SK-N-SH (cell line): ENCODE measurements around the gene LRP10. TPM values are rescaled to one million over a fixed set of nuclear protein-coding genes. Genes with fewer than 3 reads are reported as not detected.

ENCODE experiments used
- CTCF ChIA-PET: fragments of 300-600, 350-600 bp; formaldehyde crosslinking; extraction: SDS; loops from one replicate; lab custom pipeline; 2021; lab: Yijun Ruan, JAX
- POLR2A ChIA-PET: fragments of 350-600 bp; sonication (Branson Sonifier 250); formaldehyde crosslinking; extraction: SDS; loops from one replicate; lab custom pipeline; 2020; ENCODE audit warnings: antibody characterized with exemption, inconsistent platforms; lab: Yijun Ruan, JAX
- DNase-seq: peaks from one replicate; pipeline ENCODE4 v3.0.0; 2012
- H2AFZ ChIP-seq: fragments of 200-600 bp; sonication (generic); 2 replicates; pipeline ENCODE4 v1.8.1; 2016; ENCODE audit warnings: antibody characterized with exemption, mild to moderate bottlenecking, low read depth
- H3F3A ChIP-seq: fragments of 200-600 bp; sonication (generic); replicated peaks from 2 replicates; pipeline ENCODE3; 2016; ENCODE audit warnings: antibody characterized with exemption, mild to moderate bottlenecking; ENCODE audit not compliant: insufficient read depth
- H3K27ac ChIP-seq, 2 experiments: fragments of 200-500 bp in 1 of 2; fragments of 200-600 bp in 1 of 2; sonication (Bioruptor generic) in 1 of 2; sonication (generic), shearing (Covaris generic) in 1 of 2; 2 replicates each; pipeline versions ENCODE4 v1.5.1 to v1.6.1; 2014 to 2016; ENCODE audit warnings: low read depth in 2 of 2, inconsistent platforms in 1 of 2, low read length in 1 of 2, mild to moderate bottlenecking in 1 of 2, mixed read lengths in 1 of 2
- H3K27me3 ChIP-seq: fragments of 200-600 bp; sonication (generic), shearing (Covaris generic); 2 replicates; pipeline ENCODE4 v1.6.1; 2016; ENCODE audit warnings: mixed run types; ENCODE audit not compliant: insufficient read depth
- H3K36me3 ChIP-seq, 2 experiments: fragments of 200-500 bp in 1 of 2; fragments of 200-600 bp in 1 of 2; sonication (Bioruptor generic) in 1 of 2; sonication (generic) in 1 of 2; replicated peaks in 1 of 2; 2 replicates each; pipeline versions ENCODE3 to v1.5.1; 2014 to 2016; ENCODE audit warnings: low read length in 1 of 2, mild to moderate bottlenecking in 1 of 2; ENCODE audit not compliant: insufficient read depth in 2 of 2, control insufficient read depth in 1 of 2
- H3K4me1 ChIP-seq, 2 experiments: fragments of 200-500 bp in 1 of 2; fragments of 200-600 bp in 1 of 2; sonication (Bioruptor generic) in 1 of 2; sonication (generic), shearing (Covaris generic) in 1 of 2; 2 replicates each; pipeline versions ENCODE4 v1.5.1 to v1.6.1; 2014 to 2016; ENCODE audit warnings: low read depth in 1 of 2, low read length in 1 of 2, mixed run types in 1 of 2; ENCODE audit not compliant: insufficient read depth in 2 of 2, control insufficient read depth in 1 of 2
- H3K4me2 ChIP-seq: fragments of 200-600 bp; sonication (generic), shearing (Covaris generic); 2 replicates; pipeline ENCODE4 v1.6.1; 2017; ENCODE audit warnings: mixed run types
- H3K4me3 ChIP-seq, 2 experiments: fragments of 200-500 bp in 1 of 2; fragments of 200-600 bp in 1 of 2; sonication (Bioruptor generic) in 1 of 2; sonication (generic), shearing (Covaris generic) in 1 of 2; 2 replicates each; pipeline versions ENCODE4 v1.5.1 to v1.8.1; 2014 to 2016; ENCODE audit warnings: low read depth in 2 of 2, inconsistent platforms in 1 of 2, low read length in 1 of 2, mild to moderate bottlenecking in 1 of 2, mixed read lengths in 1 of 2, moderate library complexity in 1 of 2
- H3K79me2 ChIP-seq: fragments of 200-600 bp; sonication (generic); 2 replicates; pipeline ENCODE4 v1.8.1; 2017; ENCODE audit warnings: mild to moderate bottlenecking; ENCODE audit not compliant: insufficient read depth
- H3K9ac ChIP-seq: fragments of 200-600 bp; sonication (generic); 2 replicates; pipeline ENCODE4 v1.6.1; 2017; ENCODE audit warnings: mixed run types
- H3K9me2 ChIP-seq: fragments of 200-600 bp; sonication (generic); 2 replicates; pipeline ENCODE4 v1.6.1; 2017; ENCODE audit warnings: mixed run types
- H3K9me3 ChIP-seq: fragments of 200-600 bp; sonication (generic); 2 replicates; pipeline ENCODE4 v1.6.1; 2017; ENCODE audit warnings: mixed run types, mild to moderate bottlenecking, moderate library complexity
- H4K20me1 ChIP-seq: fragments of 200-600 bp; sonication (generic); 2 replicates; pipeline ENCODE4 v1.6.1; 2017; ENCODE audit warnings: mild to moderate bottlenecking, mixed run types; ENCODE audit not compliant: insufficient read depth
- CHD2 ChIP-seq: fragments of 150-350 bp; IDR thresholded peaks from 2 replicates; pipeline ENCODE4 v1.6.1; 2018; ENCODE audit warnings: low read length; ENCODE audit not compliant: partially characterized antibody
- EP300 ChIP-seq, 2 experiments: IDR thresholded peaks; 2 replicates each; pipeline versions ENCODE4 v1.4.0 to v1.6.1; 2012; ENCODE audit warnings: borderline replicate concordance in 1 of 2, low read depth in 1 of 2, low read length in 1 of 2
- EZH2phosphoT487 ChIP-seq: fragments of 200-600 bp; sonication (generic); IDR thresholded peaks from 2 replicates; pipeline ENCODE4 v1.6.1; 2017; ENCODE audit warnings: low read depth, mixed run types, mild to moderate bottlenecking, antibody characterized with exemption, moderate library complexity, borderline replicate concordance
- FOXJ3 ChIP-seq: sonication (generic); formaldehyde crosslinking; IDR thresholded peaks from 2 replicates; pipeline ENCODE4 v1.5.1; 2020; ENCODE audit warnings: mild to moderate bottlenecking, missing genetic modification reagents
- GABPA ChIP-seq: IDR thresholded peaks from 2 replicates; pipeline ENCODE4 v1.4.0; 2012; ENCODE audit warnings: low read depth, mild to moderate bottlenecking
- GATA2 ChIP-seq: sonication (generic); formaldehyde crosslinking; IDR thresholded peaks from 2 replicates; pipeline ENCODE4 v1.5.0; 2020; ENCODE audit warnings: mild to moderate bottlenecking, missing genetic modification reagents
- MAX ChIP-seq: IDR thresholded peaks from 2 replicates; pipeline ENCODE4 v1.4.0; 2012; ENCODE audit warnings: low read depth
- MXI1 ChIP-seq: IDR thresholded peaks from 2 replicates; pipeline ENCODE4 v1.6.1; 2012; ENCODE audit warnings: mild to moderate bottlenecking, low read depth, low read length, improper control_type of control experiment
- NFIC ChIP-seq: IDR thresholded peaks from 2 replicates; pipeline ENCODE4 v1.4.0; 2012; ENCODE audit warnings: borderline replicate concordance
- POLR2AphosphoS5 ChIP-seq: IDR thresholded peaks from 2 replicates; pipeline ENCODE4 v1.6.1; 2012; ENCODE audit warnings: low read depth, low read length
- RCOR1 ChIP-seq: fragments of 150-350 bp; IDR thresholded peaks from 2 replicates; pipeline ENCODE4 v1.6.1; 2017; ENCODE audit warnings: antibody characterized with exemption, low read length
- SIN3A ChIP-seq: IDR thresholded peaks from 2 replicates; pipeline ENCODE4 v1.6.1; 2012; ENCODE audit warnings: low read depth, mild to moderate bottlenecking, low read length, moderate library complexity, borderline replicate concordance
- TAF1 ChIP-seq: IDR thresholded peaks from 2 replicates; pipeline ENCODE4 v1.6.1; 2012; ENCODE audit warnings: low read depth, mild to moderate bottlenecking, low read length, moderate library complexity, borderline replicate concordance
- USF2 ChIP-seq: fragments of 150-350 bp; IDR thresholded peaks from 2 replicates; pipeline ENCODE4 v1.6.1; 2017; ENCODE audit warnings: antibody characterized with exemption, low read length, low read depth, borderline replicate concordance
- YY1 ChIP-seq: IDR thresholded peaks from 2 replicates; pipeline ENCODE4 v1.4.0; 2012; ENCODE audit warnings: low read depth, mild to moderate bottlenecking
- WGBS: methylation state at CpG from one replicate; pipeline ENCODE4 v1.1.6; 2017; ENCODE audit warnings: low lambda C conversion rate; 5-methylcytosine and 5-hydroxymethylcytosine counted together
- polyA plus RNA-seq, 3 experiments: library from polyadenylated mRNA; depleted of rRNA; stranded (reverse); fragments of >200 nt; gene quantifications; 2 replicates each; pipeline ENCODE4 v1.2.3, GENCODE V29; 2012
- TF ChIP-seq, protein P1 (sequence below): IDR thresholded peaks from 2 replicates; pipeline ENCODE4 v1.4.0; 2012; ENCODE audit warnings: low read depth, borderline replicate concordance
- TF ChIP-seq, protein P2 (sequence below): IDR thresholded peaks from 2 replicates; pipeline ENCODE4; 2012
- TF ChIP-seq, protein P3 (sequence below): IDR thresholded peaks from 2 replicates; pipeline ENCODE4 v1.6.1; 2012; ENCODE audit warnings: mild to moderate bottlenecking, low read depth, low read length, moderate library complexity

Gene LRP10
- polyA plus RNA-seq, 1 of the 3 experiments (the other 2 are of a cell fraction) = 117 TPM

GRCh38 chr14:22861651-22862050 is 9.9 kb upstream of the LRP10 start:
- POLR2A ChIA-PET = no interaction called here
- DNase-seq = no peak
- no peak overlapping the region for H3K4me2 ChIP-seq

DNA sequence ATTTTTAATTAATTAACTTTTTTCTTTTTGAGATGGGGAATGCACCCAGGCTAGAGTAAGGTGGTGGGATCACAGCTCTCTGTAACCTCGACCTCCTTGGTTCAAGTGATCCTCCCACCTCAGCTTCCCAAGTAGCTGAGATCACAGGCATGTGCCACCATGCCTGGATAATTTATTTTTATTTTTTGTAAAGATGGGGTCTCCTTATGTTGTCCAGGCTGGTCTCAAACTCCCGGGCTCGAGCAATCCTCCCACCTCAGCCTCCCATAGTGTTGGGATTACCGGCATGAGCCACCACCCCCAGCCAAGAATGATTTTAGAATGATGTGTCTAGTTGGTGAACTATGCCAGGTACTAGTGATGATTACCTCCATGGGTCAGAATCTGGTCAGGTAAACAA is 6.6 kb upstream of the LRP10 start:
- WGBS = 76% methylated on average over 4 of the region's 4 CpGs
- Histone ChIP-seq H3K4me2 (no peak overlapping the region), H3K9me2 (no peaks in the 10 kb centered on the region), H3K4me3 (no peak overlapping the region), H4K20me1 (no peaks in the 10 kb centered on the region), H3K27me3 (no peaks in the 10 kb centered on the region), H3K36me3 (no peaks in the 10 kb centered on the region), H3K9ac (no peak overlapping the region), H3K4me1 (no peaks in the 10 kb centered on the region; a peak in 1 of 4 replicates), H2AFZ (no peak overlapping the region), H3F3A (no peaks in the 10 kb centered on the region), H3K27ac (no peak overlapping the region), H3K9me3 (no peaks in the 10 kb centered on the region), H3K79me2 (no peaks in the 10 kb centered on the region)
- POLR2A ChIA-PET = no interaction called here
- CTCF ChIA-PET = interaction anchor here (1.2 to 4.9 kb wide), 6 partner anchors 9 to 308 kb away, joined by 3 to 51 read pairs (median 6); no protein-coding TSS in a partner anchor
- DNase-seq = no peak
- TF ChIP-seq, protein P1, sequence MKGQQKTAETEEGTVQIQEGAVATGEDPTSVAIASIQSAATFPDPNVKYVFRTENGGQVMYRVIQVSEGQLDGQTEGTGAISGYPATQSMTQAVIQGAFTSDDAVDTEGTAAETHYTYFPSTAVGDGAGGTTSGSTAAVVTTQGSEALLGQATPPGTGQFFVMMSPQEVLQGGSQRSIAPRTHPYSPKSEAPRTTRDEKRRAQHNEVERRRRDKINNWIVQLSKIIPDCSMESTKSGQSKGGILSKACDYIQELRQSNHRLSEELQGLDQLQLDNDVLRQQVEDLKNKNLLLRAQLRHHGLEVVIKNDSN = no peak
- TF ChIP-seq RCOR1 (no peak), POLR2AphosphoS5 (no peak), USF2 (no peak), CHD2 (no peak), TAF1 (no peak), NFIC (no peak), EZH2phosphoT487 (no peak), GABPA (no peak), YY1 (no peak), MXI1 (no peak), FOXJ3 (CRISPR knock-in tag) (no peak), SIN3A (no peak)
- TF ChIP-seq, protein P2, sequence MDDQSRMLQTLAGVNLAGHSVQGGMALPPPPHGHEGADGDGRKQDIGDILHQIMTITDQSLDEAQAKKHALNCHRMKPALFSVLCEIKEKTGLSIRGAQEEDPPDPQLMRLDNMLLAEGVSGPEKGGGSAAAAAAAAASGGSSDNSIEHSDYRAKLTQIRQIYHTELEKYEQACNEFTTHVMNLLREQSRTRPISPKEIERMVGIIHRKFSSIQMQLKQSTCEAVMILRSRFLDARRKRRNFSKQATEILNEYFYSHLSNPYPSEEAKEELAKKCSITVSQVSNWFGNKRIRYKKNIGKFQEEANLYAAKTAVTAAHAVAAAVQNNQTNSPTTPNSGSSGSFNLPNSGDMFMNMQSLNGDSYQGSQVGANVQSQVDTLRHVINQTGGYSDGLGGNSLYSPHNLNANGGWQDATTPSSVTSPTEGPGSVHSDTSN = no peak

More at GRCh38 chr14:22861651-22862050, 9.9 kb upstream of the LRP10 start:
- H3K9me2 ChIP-seq = no peaks in the 10 kb centered on the region
- H3K9ac ChIP-seq = no peak overlapping the region
- H3K27me3 ChIP-seq = no peaks in the 10 kb centered on the region
- no peak overlapping the region for H2AFZ ChIP-seq
- H3K4me3 ChIP-seq = no peak overlapping the region
- no peaks in the 10 kb centered on the region for H4K20me1 ChIP-seq
- no peaks in the 10 kb centered on the region for H3K4me1 ChIP-seq
- H3K79me2 ChIP-seq = no peaks in the 10 kb centered on the region
- H3K36me3 ChIP-seq = no peaks in the 10 kb centered on the region
- H3K27ac ChIP-seq = no peak overlapping the region
- no peaks in the 10 kb centered on the region for H3F3A ChIP-seq
- TF ChIP-seq MAX (no peak), GATA2 (CRISPR knock-in tag) (no peak), EP300 (IDR thresholded peaks at IDR 0.05; ENCODE audit: borderline replicate concordance in 1 of 2, low read depth in 1 of 2, low read length in 1 of 2) (no peak)
- TF ChIP-seq, protein P3, sequence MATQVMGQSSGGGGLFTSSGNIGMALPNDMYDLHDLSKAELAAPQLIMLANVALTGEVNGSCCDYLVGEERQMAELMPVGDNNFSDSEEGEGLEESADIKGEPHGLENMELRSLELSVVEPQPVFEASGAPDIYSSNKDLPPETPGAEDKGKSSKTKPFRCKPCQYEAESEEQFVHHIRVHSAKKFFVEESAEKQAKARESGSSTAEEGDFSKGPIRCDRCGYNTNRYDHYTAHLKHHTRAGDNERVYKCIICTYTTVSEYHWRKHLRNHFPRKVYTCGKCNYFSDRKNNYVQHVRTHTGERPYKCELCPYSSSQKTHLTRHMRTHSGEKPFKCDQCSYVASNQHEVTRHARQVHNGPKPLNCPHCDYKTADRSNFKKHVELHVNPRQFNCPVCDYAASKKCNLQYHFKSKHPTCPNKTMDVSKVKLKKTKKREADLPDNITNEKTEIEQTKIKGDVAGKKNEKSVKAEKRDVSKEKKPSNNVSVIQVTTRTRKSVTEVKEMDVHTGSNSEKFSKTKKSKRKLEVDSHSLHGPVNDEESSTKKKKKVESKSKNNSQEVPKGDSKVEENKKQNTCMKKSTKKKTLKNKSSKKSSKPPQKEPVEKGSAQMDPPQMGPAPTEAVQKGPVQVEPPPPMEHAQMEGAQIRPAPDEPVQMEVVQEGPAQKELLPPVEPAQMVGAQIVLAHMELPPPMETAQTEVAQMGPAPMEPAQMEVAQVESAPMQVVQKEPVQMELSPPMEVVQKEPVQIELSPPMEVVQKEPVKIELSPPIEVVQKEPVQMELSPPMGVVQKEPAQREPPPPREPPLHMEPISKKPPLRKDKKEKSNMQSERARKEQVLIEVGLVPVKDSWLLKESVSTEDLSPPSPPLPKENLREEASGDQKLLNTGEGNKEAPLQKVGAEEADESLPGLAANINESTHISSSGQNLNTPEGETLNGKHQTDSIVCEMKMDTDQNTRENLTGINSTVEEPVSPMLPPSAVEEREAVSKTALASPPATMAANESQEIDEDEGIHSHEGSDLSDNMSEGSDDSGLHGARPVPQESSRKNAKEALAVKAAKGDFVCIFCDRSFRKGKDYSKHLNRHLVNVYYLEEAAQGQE = no peak
- TF ChIP-seq, all 33 proteins: peak for 0
- H3K9me3 ChIP-seq = no peaks in the 10 kb centered on the region
- CTCF ChIA-PET = interaction anchor here (0.8 to 18.5 kb wide), 6 partner anchors 8 to 291 kb away, joined by 3 to 472 read pairs (median 19); partner anchors contain the start of genes LRP10, MRPL52 and SLC7A7
